ENCODE measurements around the gene NRIP1.

NRIP1 gene

DNA sequence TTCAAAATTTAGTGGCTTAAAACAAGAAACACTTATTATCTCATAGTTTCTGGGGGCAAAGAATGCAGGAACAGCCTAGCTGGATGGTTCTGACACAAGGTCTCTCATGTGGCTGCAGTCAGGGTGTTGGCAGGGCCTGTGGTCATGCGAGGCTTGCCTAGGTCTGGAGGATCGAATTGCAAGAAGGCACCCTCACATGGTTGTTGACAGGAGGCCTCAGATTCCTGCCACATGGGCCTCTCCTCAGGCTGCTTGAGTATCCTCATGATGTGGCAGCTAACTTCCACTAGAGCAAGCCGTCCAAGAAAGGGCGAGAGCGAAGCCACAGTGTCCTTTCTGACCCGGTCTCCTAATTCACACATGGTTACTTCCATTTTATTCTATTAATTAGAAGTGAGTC lies 6.2 kb upstream of the NRIP1 start:
- DNase-seq (ENCODE audit: low read depth) = no peak
- TF ChIP-seq, protein P1, sequence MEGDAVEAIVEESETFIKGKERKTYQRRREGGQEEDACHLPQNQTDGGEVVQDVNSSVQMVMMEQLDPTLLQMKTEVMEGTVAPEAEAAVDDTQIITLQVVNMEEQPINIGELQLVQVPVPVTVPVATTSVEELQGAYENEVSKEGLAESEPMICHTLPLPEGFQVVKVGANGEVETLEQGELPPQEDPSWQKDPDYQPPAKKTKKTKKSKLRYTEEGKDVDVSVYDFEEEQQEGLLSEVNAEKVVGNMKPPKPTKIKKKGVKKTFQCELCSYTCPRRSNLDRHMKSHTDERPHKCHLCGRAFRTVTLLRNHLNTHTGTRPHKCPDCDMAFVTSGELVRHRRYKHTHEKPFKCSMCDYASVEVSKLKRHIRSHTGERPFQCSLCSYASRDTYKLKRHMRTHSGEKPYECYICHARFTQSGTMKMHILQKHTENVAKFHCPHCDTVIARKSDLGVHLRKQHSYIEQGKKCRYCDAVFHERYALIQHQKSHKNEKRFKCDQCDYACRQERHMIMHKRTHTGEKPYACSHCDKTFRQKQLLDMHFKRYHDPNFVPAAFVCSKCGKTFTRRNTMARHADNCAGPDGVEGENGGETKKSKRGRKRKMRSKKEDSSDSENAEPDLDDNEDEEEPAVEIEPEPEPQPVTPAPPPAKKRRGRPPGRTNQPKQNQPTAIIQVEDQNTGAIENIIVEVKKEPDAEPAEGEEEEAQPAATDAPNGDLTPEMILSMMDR (IDR thresholded peaks at IDR 0.05; ENCODE audit: insufficient read depth, low read depth, low read length, missing control alignments) = no peak
- no peak overlapping the region for H3K4me3 ChIP-seq (ENCODE audit: low read depth, low read length)

DNA sequence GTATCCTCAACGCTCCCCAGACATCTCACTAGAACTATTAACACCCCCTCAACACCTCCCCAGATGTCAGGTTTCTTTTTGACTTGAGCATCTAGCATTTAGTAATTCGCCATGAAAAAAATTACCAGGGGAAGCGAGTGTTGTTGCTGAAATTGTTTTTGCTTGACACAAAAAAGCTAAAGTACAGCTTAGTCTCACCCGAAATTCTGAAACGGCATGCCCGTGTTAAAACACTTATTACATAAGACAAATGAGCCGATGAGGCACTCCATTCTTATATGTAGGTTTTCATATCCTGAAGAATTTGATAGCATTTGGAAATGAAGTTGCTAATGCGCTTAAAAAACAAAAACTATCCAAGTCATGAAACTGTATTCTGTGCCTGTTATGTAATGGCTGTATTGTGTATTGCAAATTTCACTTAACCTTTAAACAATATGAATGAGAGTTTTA lies 1.3 kb upstream of the NRIP1 start:
- peak; percentile 5 for DNase-seq (ENCODE audit: low read depth)
- H3K4me3 ChIP-seq (ENCODE audit: low read depth, low read length) = peak overlapping the region; percentile 62
- TF ChIP-seq, protein P1 (IDR thresholded peaks at IDR 0.05; ENCODE audit: insufficient read depth, low read depth, low read length, missing control alignments) = no peak

DNA sequence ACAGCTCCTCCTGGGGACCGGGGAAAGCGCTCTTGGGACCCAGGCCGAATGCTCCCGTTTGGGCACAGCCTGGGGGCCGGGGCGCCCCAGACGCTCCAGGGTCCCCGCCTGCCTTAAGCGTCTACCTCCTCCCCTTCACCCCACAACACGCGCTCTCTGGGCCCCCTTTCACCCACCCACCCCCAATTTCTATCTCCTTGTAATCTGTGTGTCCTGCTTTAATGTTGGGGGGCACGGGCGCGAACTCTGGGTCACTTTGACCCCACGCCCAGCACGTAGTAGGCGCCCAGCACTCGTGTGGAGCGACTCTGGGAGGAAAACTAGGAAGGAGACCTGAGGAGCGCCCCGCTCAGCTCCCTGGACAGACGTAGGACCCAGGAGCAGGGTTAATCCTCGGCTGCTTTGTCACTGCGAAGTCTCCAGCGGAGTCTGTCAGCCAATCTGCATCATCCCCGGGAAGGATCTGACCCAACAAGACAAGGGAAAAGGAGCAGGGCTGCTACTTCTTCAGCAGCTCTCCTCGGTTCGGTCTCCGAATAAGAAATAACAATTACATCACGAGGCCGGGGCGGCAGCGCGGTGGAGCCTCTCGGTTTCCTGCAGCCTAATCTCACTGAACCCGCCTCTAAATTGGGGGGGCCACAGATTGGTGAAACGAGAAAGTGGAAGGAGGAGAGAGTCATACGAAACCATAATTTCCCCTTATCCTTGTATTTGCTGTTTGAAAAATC lies 757 bp upstream of the NRIP1 start:
- TF ChIP-seq, protein P1 (IDR thresholded peaks at IDR 0.05; ENCODE audit: insufficient read depth, low read depth, low read length, missing control alignments) = no peak
- peak overlapping the region; percentile 62 for H3K4me3 ChIP-seq (ENCODE audit: low read depth, low read length)
- DNase-seq (ENCODE audit: low read depth) = peak; percentile 48

DNA sequence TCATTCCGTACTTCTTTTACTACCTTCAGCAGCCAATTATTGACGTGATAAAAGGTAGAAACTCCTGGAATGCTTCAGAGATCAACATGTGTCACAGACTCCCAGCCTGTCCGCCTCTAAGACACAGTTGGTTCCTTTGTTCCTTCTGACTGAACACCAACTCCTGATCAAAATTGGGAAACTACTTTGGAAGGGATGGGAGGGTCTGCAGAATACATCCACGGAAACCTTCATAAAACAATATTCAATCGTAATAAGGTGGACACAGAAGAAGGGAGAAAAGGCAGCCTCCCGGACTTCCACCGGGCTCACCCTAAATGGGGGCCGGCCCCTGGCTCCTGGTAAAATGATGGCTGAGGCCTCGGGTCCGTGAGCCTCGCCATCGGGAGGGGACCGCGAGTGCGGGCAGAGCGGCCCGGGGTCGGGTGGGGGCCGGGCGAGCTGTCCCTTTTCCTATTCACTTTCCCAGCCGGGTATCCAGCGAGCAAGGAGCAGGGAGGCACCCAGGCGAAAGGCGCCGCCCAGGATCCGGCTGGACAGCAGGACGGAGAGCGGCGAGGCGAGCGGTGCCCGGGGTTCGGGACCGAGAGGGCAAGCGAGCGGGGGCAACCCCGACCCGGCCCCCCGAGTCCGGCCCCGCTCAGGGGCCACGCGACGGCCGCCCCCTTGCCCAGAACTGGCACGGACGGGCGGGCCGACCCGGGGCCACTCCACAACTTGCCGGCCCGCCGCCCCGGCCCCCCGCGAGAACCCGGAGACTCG lies 805 bp downstream of the NRIP1 start:
- peak overlapping the region; percentile 63 for H3K4me3 ChIP-seq (ENCODE audit: low read depth, low read length)
- no peak for DNase-seq (ENCODE audit: low read depth)
- TF ChIP-seq, protein P1 (IDR thresholded peaks at IDR 0.05; ENCODE audit: insufficient read depth, low read depth, low read length, missing control alignments) = no peak

DNA sequence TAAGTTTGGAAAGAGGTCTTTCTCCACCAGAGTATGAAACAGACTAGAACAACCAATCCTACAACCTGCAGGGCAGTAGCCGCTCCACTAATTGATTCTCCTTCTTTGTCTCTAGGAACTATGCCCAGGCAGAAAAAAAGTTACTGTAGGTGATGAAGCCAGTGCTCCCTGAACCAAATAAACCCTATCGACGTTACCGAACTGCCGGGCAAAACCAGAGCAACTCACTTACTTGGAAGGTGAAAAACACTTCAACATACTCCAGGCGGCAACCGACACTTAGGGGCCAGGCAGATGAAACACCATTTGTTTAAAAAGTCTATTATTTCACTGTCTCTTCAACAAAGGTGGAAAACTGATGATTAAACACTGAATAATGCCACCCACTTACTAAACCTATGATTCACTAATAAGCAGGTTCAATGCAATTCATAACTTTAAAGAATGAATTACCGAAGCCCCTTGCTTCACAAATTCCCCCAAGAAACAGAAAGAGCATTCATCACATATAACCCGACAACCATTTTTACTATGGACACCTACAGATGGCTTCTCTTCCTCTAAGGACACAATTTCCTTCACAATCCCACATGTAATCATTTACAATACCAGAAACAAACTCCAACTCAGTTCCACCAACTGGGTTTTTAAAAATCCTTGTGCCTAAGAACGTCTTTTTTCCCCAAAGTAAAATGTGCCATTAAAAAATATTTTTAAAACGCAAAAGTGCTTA lies 1.6 kb downstream of the NRIP1 start:
- no peak for DNase-seq (ENCODE audit: low read depth)
- H3K4me3 ChIP-seq (ENCODE audit: low read depth, low read length) = peak overlapping the region; percentile 63
- TF ChIP-seq, protein P1 (IDR thresholded peaks at IDR 0.05; ENCODE audit: insufficient read depth, low read depth, low read length, missing control alignments) = no peak

DNA sequence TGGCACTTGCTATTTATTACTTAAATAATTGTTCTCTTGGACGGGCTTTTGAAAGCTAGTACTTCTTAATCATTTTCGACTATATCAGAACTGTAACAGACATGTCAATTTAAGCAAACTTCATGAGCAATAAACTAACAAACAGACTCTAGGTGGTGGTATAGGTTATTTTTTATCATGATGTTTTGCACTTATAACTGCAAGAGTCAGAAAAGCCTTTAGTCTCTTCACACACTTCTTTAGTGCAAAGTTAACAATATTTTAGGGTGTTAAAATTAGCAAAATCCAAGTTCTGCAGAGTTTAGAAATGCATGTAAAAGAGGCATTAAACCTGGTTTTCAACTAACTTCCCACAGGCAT lies 2.2 kb downstream of the NRIP1 start:
- DNase-seq (ENCODE audit: low read depth) = peak; percentile 10
- TF ChIP-seq, protein P1 (IDR thresholded peaks at IDR 0.05; ENCODE audit: insufficient read depth, low read depth, low read length, missing control alignments) = no peak
- H3K4me3 ChIP-seq (ENCODE audit: low read depth, low read length) = no peak overlapping the region
